ENCODE results near the gene SYCP2. TPM values are rescaled to one million over a fixed set of nuclear protein-coding genes. Genes with fewer than 3 reads are reported as not detected.
"Not testable (repeated sequence)": the region's sequence is repeated elsewhere in the genome, so short reads cannot be mapped to it uniquely, and the experiment has no call there.

The SYCP2 gene
- total RNA-seq, 1 experiment from 2014 or later = 0.88 TPM

DNA sequence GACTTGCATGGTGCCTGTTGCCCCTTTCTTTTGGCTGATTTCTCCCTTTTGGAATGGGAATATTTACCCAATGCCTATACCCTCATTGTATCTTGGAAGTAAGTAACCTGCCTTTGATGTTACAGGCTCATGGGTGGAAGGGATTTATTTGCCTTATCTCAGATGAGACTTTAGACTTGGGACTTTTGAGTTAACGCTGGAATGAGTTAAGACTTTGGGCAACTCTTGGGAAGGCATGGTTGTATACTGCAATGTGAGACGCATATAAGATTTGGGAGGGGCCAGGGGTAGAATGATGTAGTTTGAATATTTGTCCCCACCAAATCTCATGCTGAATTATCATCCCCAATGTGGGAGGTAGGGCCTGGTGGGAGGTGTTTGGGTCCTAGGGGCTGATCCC lies 75.5 kb downstream of the SYCP2 start:
- H3K36me3 ChIP-seq (ENCODE audit: insufficient read depth, low read length, poor library complexity, severe bottlenecking) = no peaks in the 10 kb centered on the region
- H3K27me3 ChIP-seq (replicated peaks; ENCODE audit: insufficient read depth, low read depth, low read length, poor library complexity) = peaks cover 10% of the 10 kb centered on the region
- TF ChIP-seq, protein P1, sequence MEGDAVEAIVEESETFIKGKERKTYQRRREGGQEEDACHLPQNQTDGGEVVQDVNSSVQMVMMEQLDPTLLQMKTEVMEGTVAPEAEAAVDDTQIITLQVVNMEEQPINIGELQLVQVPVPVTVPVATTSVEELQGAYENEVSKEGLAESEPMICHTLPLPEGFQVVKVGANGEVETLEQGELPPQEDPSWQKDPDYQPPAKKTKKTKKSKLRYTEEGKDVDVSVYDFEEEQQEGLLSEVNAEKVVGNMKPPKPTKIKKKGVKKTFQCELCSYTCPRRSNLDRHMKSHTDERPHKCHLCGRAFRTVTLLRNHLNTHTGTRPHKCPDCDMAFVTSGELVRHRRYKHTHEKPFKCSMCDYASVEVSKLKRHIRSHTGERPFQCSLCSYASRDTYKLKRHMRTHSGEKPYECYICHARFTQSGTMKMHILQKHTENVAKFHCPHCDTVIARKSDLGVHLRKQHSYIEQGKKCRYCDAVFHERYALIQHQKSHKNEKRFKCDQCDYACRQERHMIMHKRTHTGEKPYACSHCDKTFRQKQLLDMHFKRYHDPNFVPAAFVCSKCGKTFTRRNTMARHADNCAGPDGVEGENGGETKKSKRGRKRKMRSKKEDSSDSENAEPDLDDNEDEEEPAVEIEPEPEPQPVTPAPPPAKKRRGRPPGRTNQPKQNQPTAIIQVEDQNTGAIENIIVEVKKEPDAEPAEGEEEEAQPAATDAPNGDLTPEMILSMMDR (conservative IDR thresholded peaks at IDR 0.05; ENCODE audit: low read depth, low read length) = no peak
- TF ChIP-seq EZH2 (IDR thresholded peaks at IDR 0.05; ENCODE audit: borderline replicate concordance, low read depth, low read length, poor library complexity, severe bottlenecking) = no peak
- H3K27ac ChIP-seq (ENCODE audit: low read depth, low read length, poor library complexity, severe bottlenecking) = no peak overlapping the region
- ChIA-PET CTCF (no interaction called here), POLR2A (ENCODE audit: low non-redundant PET) (no interaction called here)
- no peak for DNase-seq (ENCODE audit: low spot score)
- no peaks in the 10 kb centered on the region for H3K4me1 ChIP-seq (ENCODE audit: insufficient read depth, low read length, poor library complexity, severe bottlenecking)
- BruUV-seq (replicated peaks) = no TSS peak
- no peaks in the 10 kb centered on the region for H3K9me3 ChIP-seq (ENCODE audit: low read depth, low read length, poor library complexity, severe bottlenecking)
- intact Hi-C loops (cut with micrococcal nuclease; ENCODE audit: unreplicated experiment) = no loop called here
- H3K4me3 ChIP-seq (ENCODE audit: low read depth, low read length, poor library complexity, severe bottlenecking) = no peak overlapping the region

DNA sequence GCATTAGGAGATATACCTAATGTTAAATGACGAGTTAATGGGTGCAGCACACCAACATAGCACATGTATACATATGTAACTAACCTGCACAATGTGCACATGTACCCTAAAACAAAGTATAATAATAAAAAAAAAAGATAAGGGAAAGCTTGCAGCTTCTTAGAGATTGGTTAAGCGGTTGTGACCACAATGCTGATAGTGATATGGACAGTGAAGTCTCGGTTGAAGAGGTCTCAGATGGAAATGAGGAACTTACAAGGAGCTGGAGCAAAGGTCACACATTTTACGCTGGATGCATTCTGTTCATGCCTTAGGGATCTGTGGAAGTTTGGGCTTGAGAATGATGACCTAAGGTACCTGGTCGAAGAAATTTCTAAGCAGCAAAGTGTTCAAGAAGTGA lies 76.5 kb downstream of the SYCP2 start:
- H3K4me1 ChIP-seq (ENCODE audit: insufficient read depth, low read length, poor library complexity, severe bottlenecking); H3K9me3 ChIP-seq (ENCODE audit: low read depth, low read length, poor library complexity, severe bottlenecking); intact Hi-C loops (cut with micrococcal nuclease; ENCODE audit: unreplicated experiment); H3K27me3 ChIP-seq (replicated peaks; ENCODE audit: insufficient read depth, low read depth, low read length, poor library complexity); H3K27ac ChIP-seq (ENCODE audit: low read depth, low read length, poor library complexity, severe bottlenecking); DNase-seq (ENCODE audit: low spot score); H3K36me3 ChIP-seq (ENCODE audit: insufficient read depth, low read length, poor library complexity, severe bottlenecking); H3K4me3 ChIP-seq (ENCODE audit: low read depth, low read length, poor library complexity, severe bottlenecking); CTCF ChIA-PET; POLR2A ChIA-PET (ENCODE audit: low non-redundant PET); BruUV-seq (replicated peaks): not testable (repeated sequence)

DNA sequence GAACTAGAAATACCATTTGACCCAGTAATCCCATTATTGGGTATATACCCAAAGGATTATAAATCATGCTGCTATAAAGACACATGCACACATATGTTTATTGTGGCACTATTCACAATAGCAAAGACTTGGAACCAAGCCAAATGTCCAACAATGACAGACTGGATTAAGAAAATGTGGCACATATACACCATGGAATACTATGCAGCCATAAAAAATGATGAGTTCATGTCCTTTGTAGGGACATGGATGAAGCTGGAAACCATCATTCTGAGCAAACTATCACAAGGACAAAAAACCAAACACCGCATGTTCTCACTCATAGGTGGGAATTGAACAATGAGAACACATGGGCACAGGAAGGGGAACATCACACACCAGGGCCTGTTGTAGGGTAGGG lies 76.9 kb downstream of the SYCP2 start:
- intact Hi-C loops (cut with micrococcal nuclease; ENCODE audit: unreplicated experiment); CTCF ChIA-PET; H3K4me1 ChIP-seq (ENCODE audit: insufficient read depth, low read length, poor library complexity, severe bottlenecking); H3K9me3 ChIP-seq (ENCODE audit: low read depth, low read length, poor library complexity, severe bottlenecking); BruUV-seq (replicated peaks); H3K4me3 ChIP-seq (ENCODE audit: low read depth, low read length, poor library complexity, severe bottlenecking); H3K27me3 ChIP-seq (replicated peaks; ENCODE audit: insufficient read depth, low read depth, low read length, poor library complexity); H3K27ac ChIP-seq (ENCODE audit: low read depth, low read length, poor library complexity, severe bottlenecking); H3K36me3 ChIP-seq (ENCODE audit: insufficient read depth, low read length, poor library complexity, severe bottlenecking); DNase-seq (ENCODE audit: low spot score); POLR2A ChIA-PET (ENCODE audit: low non-redundant PET): not testable (repeated sequence)

DNA sequence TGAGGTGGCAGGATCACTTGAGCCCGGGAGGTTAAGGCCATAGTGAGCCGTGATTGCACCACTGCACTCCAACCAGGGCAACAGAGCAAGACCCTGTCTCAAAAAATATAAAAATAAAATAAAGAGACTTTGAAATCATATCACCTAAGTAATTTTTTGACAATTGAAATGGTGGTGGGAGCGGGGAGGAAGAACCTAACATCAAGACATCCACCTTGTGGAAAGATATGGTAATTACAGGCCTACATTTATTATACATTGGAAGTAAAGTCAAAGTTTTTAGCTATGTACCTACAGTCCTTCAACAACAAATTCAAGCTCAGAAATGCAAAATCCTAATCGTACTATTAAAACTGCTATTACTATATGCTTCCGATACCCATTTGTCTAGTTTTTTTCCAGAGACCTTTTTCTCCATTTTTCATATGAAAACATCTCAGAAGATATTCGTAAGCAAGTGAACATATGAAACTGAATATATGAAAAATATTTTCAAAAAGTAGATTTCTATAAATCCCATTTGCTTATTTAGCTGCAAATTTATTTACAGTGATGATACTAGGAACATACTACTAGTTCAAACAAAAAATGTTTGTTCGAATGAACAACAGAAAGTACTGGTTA lies 83.3 kb downstream of the SYCP2 start:
- no peak overlapping the region for H3K27ac ChIP-seq (ENCODE audit: low read depth, low read length, poor library complexity, severe bottlenecking)
- POLR2A ChIA-PET (ENCODE audit: low non-redundant PET) = no interaction called here
- peak; percentile 57 for DNase-seq (ENCODE audit: low spot score)
- intact Hi-C loops (cut with micrococcal nuclease; ENCODE audit: unreplicated experiment) = loop anchor here (2.0 kb wide), 1 partner anchor 67 kb away; no protein-coding TSS in a partner anchor
- CTCF ChIA-PET = interaction anchor here (0.7 to 1.3 kb wide), 3 partner anchors 16 to 67 kb away, joined by 3 read pairs; no protein-coding TSS in a partner anchor
- H3K4me1 ChIP-seq (ENCODE audit: insufficient read depth, low read length, poor library complexity, severe bottlenecking) = no peaks in the 10 kb centered on the region
- no peaks in the 10 kb centered on the region for H3K9me3 ChIP-seq (ENCODE audit: low read depth, low read length, poor library complexity, severe bottlenecking)
- peaks cover 19% of the 10 kb centered on the region for H3K27me3 ChIP-seq (replicated peaks; ENCODE audit: insufficient read depth, low read depth, low read length, poor library complexity)
- H3K36me3 ChIP-seq (ENCODE audit: insufficient read depth, low read length, poor library complexity, severe bottlenecking) = no peaks in the 10 kb centered on the region
- TF ChIP-seq, protein P1 (conservative IDR thresholded peaks at IDR 0.05; ENCODE audit: low read depth, low read length) = peak; percentile 66
- TF ChIP-seq EZH2 (IDR thresholded peaks at IDR 0.05; ENCODE audit: borderline replicate concordance, low read depth, low read length, poor library complexity, severe bottlenecking) = no peak
- no TSS peak for BruUV-seq (replicated peaks)
- no peak overlapping the region for H3K4me3 ChIP-seq (ENCODE audit: low read depth, low read length, poor library complexity, severe bottlenecking)

All from A673 (cell line).